Caco-2 (cell line): ENCODE measurements around the gene PDE4D. TPM values are rescaled to one million over a fixed set of nuclear protein-coding genes. Genes with fewer than 3 reads are reported as not detected.

Source experiments
- BruUV-seq: library from RNA; stranded (reverse); fragments of 400-500 nt; replicated peaks from 2 replicates; lab custom pipeline; 2021; lab: Mats Ljungman, UMichigan
- CTCF ChIA-PET: fragments of 300-600 bp; sonication (Branson Sonifier 250); formaldehyde crosslinking; loops from one replicate; lab custom pipeline; 2022; ENCODE audit warnings: antibody characterized with exemption; lab: Charles Lee
- POLR2A ChIA-PET: fragments of 300-600 bp; sonication (Branson Sonifier 250); formaldehyde crosslinking; loops from one replicate; lab custom pipeline; 2022; ENCODE audit warnings: antibody characterized with exemption; lab: Charles Lee
- DNase-seq, 2 experiments: peaks; one replicate each; pipeline versions ENCODE4 v3.0.0 to v3.0.0-alpha.2; 2020 to 2022
- H3K27me3 ChIP-seq: replicated peaks from 2 replicates; pipeline ENCODE4 v1.6.0; 2011; ENCODE audit warnings: low read length; ENCODE audit not compliant: control insufficient read depth, insufficient read depth
- H3K36me3 ChIP-seq: 2 replicates; pipeline ENCODE4 v1.5.1; 2011; ENCODE audit warnings: low read length; ENCODE audit not compliant: control insufficient read depth, insufficient read depth
- H3K4me1 ChIP-seq: fragments of 250-450 bp; sonication (Bioruptor Pico); 2 replicates; pipeline ENCODE4 v1.5.1; 2020; ENCODE audit warnings: mild to moderate bottlenecking
- H3K4me3 ChIP-seq: 2 replicates; pipeline ENCODE4 v1.5.1; 2011; ENCODE audit warnings: low read depth, mild to moderate bottlenecking, control low read depth, low read length
- H3K9me3 ChIP-seq: fragments of 250-450 bp; sonication (Bioruptor Pico); 2 replicates; pipeline ENCODE4 v1.5.1; 2020; ENCODE audit warnings: mild to moderate bottlenecking, moderate library complexity
- H3K27ac Mint-ChIP-seq: one replicate; pipeline ENCODE4 v1.8.0; 2022; ENCODE audit warnings: mixed read lengths; ENCODE audit not compliant: unreplicated experiment
- H3K27me3 Mint-ChIP-seq: one replicate; pipeline ENCODE4 v1.8.0; 2022; ENCODE audit warnings: mixed read lengths; ENCODE audit not compliant: insufficient read depth, unreplicated experiment
- H3K36me3 Mint-ChIP-seq: one replicate; pipeline ENCODE4 v1.8.0; 2022; ENCODE audit warnings: mild to moderate bottlenecking, mixed read lengths; ENCODE audit not compliant: insufficient read depth, unreplicated experiment
- H3K4me1 Mint-ChIP-seq: one replicate; pipeline ENCODE4 v1.8.0; 2022; ENCODE audit warnings: low read depth, mixed read lengths; ENCODE audit not compliant: unreplicated experiment
- H3K4me3 Mint-ChIP-seq: one replicate; pipeline ENCODE4 v1.8.0; 2022; ENCODE audit warnings: mild to moderate bottlenecking, moderate library complexity, mixed read lengths; ENCODE audit not compliant: unreplicated experiment
- H3K9me3 Mint-ChIP-seq: one replicate; pipeline ENCODE4 v1.8.0; 2022; ENCODE audit warnings: mixed read lengths; ENCODE audit not compliant: unreplicated experiment
- intact Hi-C: fragments of 100-400 bp; cut with micrococcal nuclease; formaldehyde crosslinking; loops from one replicate; pipeline ENCODE4 v1.10.0; 2022; ENCODE audit not compliant: unreplicated experiment
- total RNA-seq: library from RNA; stranded (reverse); gene quantifications from 2 replicates; pipeline ENCODE4 v1.2.3, GENCODE V29; 2022
- TF ChIP-seq, protein P1 (sequence below), 2 experiments: fragments of 200-600 bp in 1 of 2; IDR thresholded peaks; 1 replicate in 1 of 2; 2 replicates in 1 of 2; pipeline versions ENCODE4 v1.5.1 to v1.8.0; 2011 to 2022; ENCODE audit warnings: antibody characterized with exemption in 1 of 2, control low read depth in 1 of 2, inconsistent platforms in 1 of 2, low read depth in 1 of 2, low read length in 1 of 2, mild to moderate bottlenecking in 1 of 2, moderate library complexity in 1 of 2; ENCODE audit not compliant: insufficient read depth in 1 of 2, severe bottlenecking in 1 of 2, unreplicated experiment in 1 of 2

Gene PDE4D
- total RNA-seq, 1 experiment from 2014 or later, result 89.8 TPM

DNA sequence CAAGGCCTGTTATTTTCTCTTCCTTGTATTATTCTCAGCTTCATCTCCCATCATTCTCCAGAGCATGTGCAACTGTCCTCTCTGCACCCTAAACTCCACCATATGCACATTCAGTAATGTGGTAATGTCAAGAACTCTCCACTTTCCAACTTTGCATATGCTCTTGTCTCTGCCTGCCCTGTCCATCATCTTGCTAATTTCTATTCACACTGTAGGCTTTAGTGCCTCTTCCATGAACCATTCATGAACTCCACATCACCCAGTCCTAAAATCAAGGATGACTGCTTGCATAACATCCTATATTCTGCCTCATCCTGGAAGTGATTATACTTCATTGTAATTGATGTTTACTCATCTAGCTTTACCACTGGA lies 354.8 kb downstream of the PDE4D start:
- H3K4me1 Mint-ChIP-seq, result peaks cover 6% of the 10 kb centered on the region
- no peaks in the 10 kb centered on the region for H3K36me3 Mint-ChIP-seq
- no peaks in the 10 kb centered on the region for H3K27me3 Mint-ChIP-seq
- Histone ChIP-seq H3K4me3 (no peak overlapping the region), H3K27me3 (no peaks in the 10 kb centered on the region), H3K9me3 (no peaks in the 10 kb centered on the region), H3K4me1 (no peaks in the 10 kb centered on the region; the same call in 1 of the 2 replicates), H3K36me3 (no peaks in the 10 kb centered on the region)
- H3K27ac Mint-ChIP-seq, result no peak overlapping the region
- no peak for DNase-seq
- CTCF ChIA-PET, result no interaction called here
- intact Hi-C loops, result no loop called here
- no peak overlapping the region for H3K4me3 Mint-ChIP-seq
- POLR2A ChIA-PET, result no interaction called here
- TF ChIP-seq, protein P1, sequence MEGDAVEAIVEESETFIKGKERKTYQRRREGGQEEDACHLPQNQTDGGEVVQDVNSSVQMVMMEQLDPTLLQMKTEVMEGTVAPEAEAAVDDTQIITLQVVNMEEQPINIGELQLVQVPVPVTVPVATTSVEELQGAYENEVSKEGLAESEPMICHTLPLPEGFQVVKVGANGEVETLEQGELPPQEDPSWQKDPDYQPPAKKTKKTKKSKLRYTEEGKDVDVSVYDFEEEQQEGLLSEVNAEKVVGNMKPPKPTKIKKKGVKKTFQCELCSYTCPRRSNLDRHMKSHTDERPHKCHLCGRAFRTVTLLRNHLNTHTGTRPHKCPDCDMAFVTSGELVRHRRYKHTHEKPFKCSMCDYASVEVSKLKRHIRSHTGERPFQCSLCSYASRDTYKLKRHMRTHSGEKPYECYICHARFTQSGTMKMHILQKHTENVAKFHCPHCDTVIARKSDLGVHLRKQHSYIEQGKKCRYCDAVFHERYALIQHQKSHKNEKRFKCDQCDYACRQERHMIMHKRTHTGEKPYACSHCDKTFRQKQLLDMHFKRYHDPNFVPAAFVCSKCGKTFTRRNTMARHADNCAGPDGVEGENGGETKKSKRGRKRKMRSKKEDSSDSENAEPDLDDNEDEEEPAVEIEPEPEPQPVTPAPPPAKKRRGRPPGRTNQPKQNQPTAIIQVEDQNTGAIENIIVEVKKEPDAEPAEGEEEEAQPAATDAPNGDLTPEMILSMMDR (IDR thresholded peaks at IDR 0.05; ENCODE audit: insufficient read depth in 1 of 2, low read depth in 1 of 2, low read length in 1 of 2, severe bottlenecking in 1 of 2, unreplicated experiment in 1 of 2), result no peak
- H3K9me3 Mint-ChIP-seq, result no peaks in the 10 kb centered on the region
- BruUV-seq, result no TSS peak

DNA sequence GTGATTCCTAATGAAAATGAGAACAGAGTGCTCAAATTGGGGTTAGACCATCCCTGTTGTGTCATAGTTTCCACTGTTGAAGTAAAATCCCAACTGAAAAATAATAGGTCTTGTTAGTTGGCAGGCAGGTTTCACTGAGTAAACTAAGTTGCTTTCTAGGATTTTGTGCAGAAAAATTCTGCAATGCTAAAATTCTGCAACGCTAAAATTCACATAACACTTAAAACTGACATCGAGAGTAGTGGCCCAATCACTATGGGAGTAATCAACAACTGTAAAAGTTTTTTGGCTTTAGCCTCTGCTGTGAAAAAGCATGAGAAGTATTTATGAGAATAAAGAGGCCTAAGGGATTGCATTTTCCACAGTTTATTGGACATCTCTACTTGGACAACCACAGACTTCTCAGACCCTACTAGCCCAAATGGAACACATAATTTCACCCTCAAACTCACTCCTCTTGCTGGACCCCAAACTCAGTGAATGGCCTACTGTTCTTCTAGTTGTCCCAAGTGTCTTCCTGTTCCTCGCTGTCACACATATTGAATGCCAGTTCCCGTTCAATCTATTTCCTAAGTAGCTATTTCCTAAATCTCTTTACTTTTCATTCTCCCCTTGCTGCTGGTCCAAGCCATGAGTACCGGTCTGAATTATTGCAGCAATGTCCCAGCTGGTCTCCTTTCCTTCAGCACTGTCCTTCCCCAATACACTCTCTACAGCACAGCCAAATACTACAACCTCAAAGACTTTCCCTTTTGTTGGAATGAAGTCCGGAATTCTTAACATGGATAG lies 355.4 kb downstream of the PDE4D start:
- no peaks in the 10 kb centered on the region for H3K9me3 ChIP-seq
- H3K27ac Mint-ChIP-seq, result no peak overlapping the region
- H3K36me3 ChIP-seq, result no peaks in the 10 kb centered on the region
- H3K36me3 Mint-ChIP-seq, result no peaks in the 10 kb centered on the region
- H3K4me1 ChIP-seq, result no peaks in the 10 kb centered on the region; the same call in 1 of the 2 replicates
- POLR2A ChIA-PET, result no interaction called here
- H3K4me3 Mint-ChIP-seq, result no peak overlapping the region
- no peaks in the 10 kb centered on the region for H3K27me3 ChIP-seq
- no peak for DNase-seq
- H3K4me3 ChIP-seq, result no peak overlapping the region
- BruUV-seq, result no TSS peak
- intact Hi-C loops, result no loop called here
- CTCF ChIA-PET, result no interaction called here
- no peaks in the 10 kb centered on the region for H3K9me3 Mint-ChIP-seq
- H3K27me3 Mint-ChIP-seq, result no peaks in the 10 kb centered on the region
- TF ChIP-seq, protein P1 (IDR thresholded peaks at IDR 0.05; ENCODE audit: insufficient read depth in 1 of 2, low read depth in 1 of 2, low read length in 1 of 2, severe bottlenecking in 1 of 2, unreplicated experiment in 1 of 2), result no peak
- peaks cover 6% of the 10 kb centered on the region for H3K4me1 Mint-ChIP-seq

DNA sequence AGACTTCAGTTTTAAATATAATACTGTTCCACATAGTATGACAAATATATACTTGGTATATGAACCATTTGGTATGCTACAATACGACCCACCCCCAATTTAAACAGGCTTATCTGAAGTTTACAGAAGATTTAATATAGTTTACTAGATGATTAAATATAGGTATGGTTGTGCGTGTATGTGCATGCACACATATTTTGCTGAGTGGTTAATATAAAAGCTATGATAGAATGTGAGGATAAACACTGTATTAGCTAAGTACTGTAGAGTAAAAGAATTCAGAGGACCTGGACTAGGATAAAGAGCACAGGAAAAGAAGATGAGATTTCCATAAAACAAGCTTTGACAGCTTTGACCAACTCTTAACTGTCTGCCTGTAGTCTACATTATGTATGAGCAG lies 356.7 kb downstream of the PDE4D start:
- H3K4me1 Mint-ChIP-seq, result peaks cover 6% of the 10 kb centered on the region
- H3K36me3 ChIP-seq, result no peaks in the 10 kb centered on the region
- H3K9me3 Mint-ChIP-seq, result no peaks in the 10 kb centered on the region
- DNase-seq, result no peak
- no peaks in the 10 kb centered on the region for H3K27me3 ChIP-seq
- ChIA-PET POLR2A (no interaction called here), CTCF (no interaction called here)
- H3K4me3 ChIP-seq, result no peak overlapping the region
- intact Hi-C loops, result no loop called here
- TF ChIP-seq, protein P1 (IDR thresholded peaks at IDR 0.05; ENCODE audit: insufficient read depth in 1 of 2, low read depth in 1 of 2, low read length in 1 of 2, severe bottlenecking in 1 of 2, unreplicated experiment in 1 of 2), result no peak
- H3K27ac Mint-ChIP-seq, result no peak overlapping the region
- no TSS peak for BruUV-seq
- H3K36me3 Mint-ChIP-seq, result no peaks in the 10 kb centered on the region
- no peak overlapping the region for H3K4me3 Mint-ChIP-seq
- H3K9me3 ChIP-seq, result no peaks in the 10 kb centered on the region
- H3K27me3 Mint-ChIP-seq, result no peaks in the 10 kb centered on the region
- no peaks in the 10 kb centered on the region; the same call in 1 of the 2 replicates for H3K4me1 ChIP-seq
